Naive thymus-derived CD8-positive, alpha-beta T cell (primary cell): ENCODE results near the gene NTRK1. TPM values are rescaled to one million over a fixed set of nuclear protein-coding genes. Genes with fewer than 3 reads are reported as not detected.

Experiments
- ATAC-seq, 2 donors: fragments of 150-1000 bp; cut with Tn5 transposase in 1 of 2; sonication (Bioruptor Pico), chemical (Tn5 transposase) in 1 of 2; 1 replicate in 1 of 2; 2 replicates in 1 of 2; pipeline ENCODE4 v1.10.0; 2021; ENCODE audit warnings: mild to moderate bottlenecking in 2 of 2, moderate library complexity in 2 of 2
- POLR2A ChIA-PET: fragments of 350-600 bp; sonication (Branson Sonifier 250); formaldehyde crosslinking; loops from one replicate; lab custom pipeline; 2021; ENCODE audit warnings: antibody characterized with exemption; lab: Charles Lee
- DNase-seq, 10 donors: peaks; one replicate each; pipeline versions ENCODE4 v3.0.0 to v3.0.0-alpha.2; 2020 to 2022
- H3K27ac Mint-ChIP-seq, 10 donors: one replicate each; pipeline ENCODE4 v1.8.0; 2020 to 2022; ENCODE audit warnings: mild to moderate bottlenecking in 10 of 10, mixed read lengths in 10 of 10, moderate library complexity in 4 of 10, inconsistent platforms in 1 of 10
- H3K27me3 Mint-ChIP-seq, 5 donors: one replicate each; pipeline ENCODE4 v1.8.0; 2021 to 2022; ENCODE audit warnings: mixed read lengths in 5 of 5
- H3K36me3 Mint-ChIP-seq, 3 donors: one replicate each; pipeline ENCODE4 v1.8.0; 2020 to 2022; ENCODE audit warnings: mixed read lengths in 3 of 3, mild to moderate bottlenecking in 2 of 3, inconsistent platforms in 1 of 3
- H3K4me1 Mint-ChIP-seq, 4 donors: one replicate each; pipeline ENCODE4 v1.8.0; 2021 to 2022; ENCODE audit warnings: mixed read lengths in 4 of 4
- H3K4me3 Mint-ChIP-seq, 10 donors: one replicate each; pipeline ENCODE4 v1.8.0; 2020 to 2022; ENCODE audit warnings: mild to moderate bottlenecking in 10 of 10, mixed read lengths in 10 of 10, moderate library complexity in 6 of 10, inconsistent platforms in 1 of 10
- H3K9me3 Mint-ChIP-seq, 9 donors: one replicate each; pipeline ENCODE4 v1.8.0; 2020 to 2022; ENCODE audit warnings: mixed read lengths in 9 of 9, mild to moderate bottlenecking in 3 of 9, inconsistent platforms in 1 of 9, moderate library complexity in 1 of 9
- polyA plus RNA-seq, 3 donors: library from polyadenylated mRNA; unstranded; fragments of 300-500 nt; fragmentation: Illumina TruSeq; gene quantifications; one replicate each; pipeline ENCODE4 v1.2.3, GENCODE V29; 2021
- total RNA-seq, 8 experiments: library from RNA in 2 of 8; stranded (reverse) in 2 of 8; gene quantifications; one replicate each; pipeline ENCODE4 v1.2.3 and lab custom pipeline; 2021 to 2026

NTRK1 gene
- total and polyA plus RNA-seq, 5 experiments from 2014 or later, result 0.14 to 0.25 TPM; not detected in 3

GRCh38 chr1:156821801-156822200, 38.9 kb upstream of the NTRK1 start:
- ATAC-seq (peak in 1 of 2 donors; percentile 38), DNase-seq (peak in 1 of 10 donors; percentile 18)
- no peaks in the 10 kb centered on the region for H3K36me3 Mint-ChIP-seq
- H3K9me3 Mint-ChIP-seq, result no peaks in the 10 kb centered on the region
- peak overlapping the region in 2 of 10 donors; percentile 15 to 36 for H3K27ac Mint-ChIP-seq
- H3K4me3 Mint-ChIP-seq, result no peak overlapping the region
- H3K27me3 Mint-ChIP-seq, result peaks cover 0 to 5% (median 0%) of the 10 kb centered on the region in 5 donors
- POLR2A ChIA-PET, result interaction anchor here (0.6 kb wide), 1 partner anchor 29 kb away, joined by 5 read pairs; no protein-coding TSS in a partner anchor
- peaks cover 3 to 21% (median 8%) of the 10 kb centered on the region in 4 donors for H3K4me1 Mint-ChIP-seq

GRCh38 chr1:156822680-156823079, 38.0 kb upstream of the NTRK1 start:
- POLR2A ChIA-PET, result interaction anchor here (0.6 kb wide), 1 partner anchor 20 kb away, joined by 4 read pairs; no protein-coding TSS in a partner anchor
- Mint-ChIP-seq H3K4me1 (peaks cover 0 to 15% (median 4%) of the 10 kb centered on the region in 4 donors), H3K27me3 (peaks cover 0 to 3% (median 0%) of the 10 kb centered on the region in 5 donors), H3K36me3 (no peaks in the 10 kb centered on the region), H3K27ac (peak overlapping the region in 3 of 10 donors; percentile 36 to 62 (median 45)), H3K9me3 (no peaks in the 10 kb centered on the region), H3K4me3 (no peak overlapping the region)
- peak in 1 of 10 donors; percentile 6 for DNase-seq
- no peak for ATAC-seq

GRCh38 chr1:156823210-156823790, 37.4 kb upstream of the NTRK1 start:
- Mint-ChIP-seq H3K27ac (no peak overlapping the region), H3K4me1 (peaks cover 0 to 11% (median 2%) of the 10 kb centered on the region in 4 donors), H3K27me3 (peaks cover 0 to 3% (median 0%) of the 10 kb centered on the region in 5 donors), H3K36me3 (no peaks in the 10 kb centered on the region), H3K9me3 (no peaks in the 10 kb centered on the region), H3K4me3 (no peak overlapping the region)
- ATAC-seq (no peak), DNase-seq (peak in 1 of 10 donors; percentile 21)
- POLR2A ChIA-PET, result no interaction called here

GRCh38 chr1:156826630-156827029, 34.0 kb upstream of the NTRK1 start:
- Mint-ChIP-seq H3K36me3 (no peaks in the 10 kb centered on the region), H3K4me3 (no peak overlapping the region), H3K9me3 (no peaks in the 10 kb centered on the region), H3K27ac (no peak overlapping the region), H3K4me1 (peaks cover 0 to 5% (median 2%) of the 10 kb centered on the region in 4 donors), H3K27me3 (peaks cover 0 to 9% (median 5%) of the 10 kb centered on the region in 5 donors)
- POLR2A ChIA-PET, result no interaction called here
- ATAC-seq (no peak), DNase-seq (no peak)

- Mint-ChIP-seq H3K36me3 (no peaks in the 10 kb centered on the region), H3K4me3 (no peak overlapping the region), H3K27ac (peak overlapping the region in 2 of 10 donors; percentile 4 to 57), H3K9me3 (no peaks in the 10 kb centered on the region), H3K27me3 (peaks cover 0 to 18% (median 8%) of the 10 kb centered on the region in 5 donors), H3K4me1 (peaks cover 0 to 3% (median under 1%) of the 10 kb centered on the region in 4 donors)
- POLR2A ChIA-PET, result no interaction called here
- ATAC-seq (no peak), DNase-seq (no peak)
These were observed 32.1 kb upstream of the NTRK1 start for GRCh38 chr1:156828400-156829124.

GRCh38 chr1:156832434-156832833, 28.2 kb upstream of the NTRK1 start:
- DNase-seq, result peak in 1 of 10 donors; percentile 2
- peak overlapping the region in 3 of 10 donors; percentile 20 to 87 (median 33) for H3K27ac Mint-ChIP-seq
- H3K36me3 Mint-ChIP-seq, result no peaks in the 10 kb centered on the region
- peaks cover 2 to 20% (median 18%) of the 10 kb centered on the region in 5 donors for H3K27me3 Mint-ChIP-seq
- peaks cover 3 to 14% (median 7%) of the 10 kb centered on the region in 4 donors for H3K4me1 Mint-ChIP-seq
- ATAC-seq, result no peak
- POLR2A ChIA-PET, result no interaction called here
- H3K9me3 Mint-ChIP-seq, result no peaks in the 10 kb centered on the region
- H3K4me3 Mint-ChIP-seq, result no peak overlapping the region

GRCh38 chr1:156833603-156834002, 27.1 kb upstream of the NTRK1 start:
- Mint-ChIP-seq H3K4me3 (no peak overlapping the region), H3K4me1 (peaks cover 4 to 15% (median 8%) of the 10 kb centered on the region in 4 donors), H3K9me3 (no peaks in the 10 kb centered on the region), H3K36me3 (no peaks in the 10 kb centered on the region), H3K27ac (peak overlapping the region in 6 of 10 donors; percentile 11 to 75 (median 34)), H3K27me3 (peaks cover 4 to 21% (median 20%) of the 10 kb centered on the region in 5 donors)
- POLR2A ChIA-PET, result no interaction called here
- peak; percentile 88 to 89 for ATAC-seq
- peak in 6 of 10 donors; percentile 13 to 55 (median 40) for DNase-seq

- no peak for ATAC-seq
- Mint-ChIP-seq H3K4me1 (peaks cover 7 to 19% (median 10%) of the 10 kb centered on the region in 4 donors), H3K27ac (peak overlapping the region in 7 of 10 donors; percentile 1 to 80 (median 46)), H3K9me3 (no peaks in the 10 kb centered on the region), H3K27me3 (peaks cover 9 to 23% (median 20%) of the 10 kb centered on the region in 5 donors), H3K36me3 (no peaks in the 10 kb centered on the region), H3K4me3 (no peak overlapping the region)
- POLR2A ChIA-PET, result no interaction called here
- DNase-seq, result no peak
These were observed 26.3 kb upstream of the NTRK1 start for GRCh38 chr1:156834322-156834721.

- ATAC-seq (peak in 1 of 2 donors; percentile 23), DNase-seq (peak in 1 of 10 donors; percentile 19)
- POLR2A ChIA-PET, result interaction anchor here (0.7 kb wide), 1 partner anchor 12 kb away, joined by 3 read pairs; no protein-coding TSS in a partner anchor
- Mint-ChIP-seq H3K9me3 (no peaks in the 10 kb centered on the region), H3K4me1 (peaks cover 4 to 19% (median 11%) of the 10 kb centered on the region in 4 donors), H3K4me3 (peak overlapping the region in 1 of 10 donors; percentile 45), H3K27ac (peak overlapping the region in 6 of 10 donors; percentile 54 to 81 (median 66)), H3K27me3 (peaks cover 14 to 38% (median 27%) of the 10 kb centered on the region in 5 donors), H3K36me3 (no peaks in the 10 kb centered on the region)
These were observed 24.5 kb upstream of the NTRK1 start for GRCh38 chr1:156836041-156836654.

GRCh38 chr1:156836892-156837291, 23.8 kb upstream of the NTRK1 start:
- Mint-ChIP-seq H3K36me3 (no peaks in the 10 kb centered on the region), H3K27me3 (peaks cover 14 to 43% (median 26%) of the 10 kb centered on the region in 5 donors), H3K4me3 (no peak overlapping the region), H3K27ac (peak overlapping the region in 2 of 10 donors; percentile 12 to 27), H3K9me3 (no peaks in the 10 kb centered on the region), H3K4me1 (peaks cover 4 to 19% (median 11%) of the 10 kb centered on the region in 4 donors)
- no peak for ATAC-seq
- no peak for DNase-seq
- POLR2A ChIA-PET, result interaction anchor here (0.6 to 1.0 kb wide), 2 partner anchors 23 to 38 kb away, joined by 4 to 5 read pairs; partner anchors contain the start of gene NTRK1

- Mint-ChIP-seq H3K27ac (peak overlapping the region in 5 of 10 donors; percentile 44 to 87 (median 61)), H3K9me3 (no peaks in the 10 kb centered on the region), H3K27me3 (peaks cover 22 to 57% (median 42%) of the 10 kb centered on the region in 5 donors), H3K36me3 (no peaks in the 10 kb centered on the region), H3K4me1 (peaks cover 5 to 16% (median 10%) of the 10 kb centered on the region in 4 donors), H3K4me3 (no peak overlapping the region)
- ATAC-seq (peak; percentile 79 to 85), DNase-seq (peak in 9 of 10 donors; percentile 29 to 77 (median 57))
- POLR2A ChIA-PET, result interaction anchor here (0.9 to 1.7 kb wide), 2 partner anchors 21 to 62 kb away, joined by 3 to 13 read pairs; partner anchors contain the start of gene NTRK1
These were observed 21.7 kb upstream of the NTRK1 start for GRCh38 chr1:156838972-156839371.
